IMR-90 (cell line): ENCODE results near the gene POMT2. TPM values are rescaled to one million over a fixed set of nuclear protein-coding genes. Genes with fewer than 3 reads are reported as not detected.

Experiments
- ATAC-seq: fragments of 200-7000 bp; cut with Tn5 transposase; 2 replicates; pipeline ENCODE4 v1.9.1; 2020; ENCODE audit warnings: low read depth, mild to moderate bottlenecking, moderate library complexity
- BruUV-seq: library from RNA; stranded (reverse); fragments of 400-500 nt; replicated peaks from 2 replicates; lab custom pipeline; 2021; lab: Mats Ljungman, UMichigan
- CTCF ChIA-PET: fragments of 300-600 bp; formaldehyde crosslinking; extraction: SDS; loops from one replicate; lab custom pipeline; 2021; ENCODE audit warnings: antibody characterized with exemption; lab: Yijun Ruan, JAX
- POLR2A ChIA-PET: fragments of 300-600 bp; sonication (Branson Sonifier 250); formaldehyde crosslinking; loops from one replicate; lab custom pipeline; 2022; ENCODE audit warnings: antibody characterized with exemption; ENCODE audit not compliant: unreplicated experiment; lab: Charles Lee
- DNase-seq: peaks from one replicate; pipeline ENCODE4 v3.0.0; 2013
- H2AFZ ChIP-seq: replicated peaks from 2 replicates; pipeline ENCODE3; 2013; ENCODE audit warnings: low read length, mild to moderate bottlenecking; ENCODE audit not compliant: poor library complexity
- H2AK5ac ChIP-seq: 2 replicates; pipeline ENCODE4 v1.6.1; 2013; ENCODE audit warnings: low read depth, low read length, inconsistent platforms
- H2AK9ac ChIP-seq: replicated peaks from 2 replicates; pipeline ENCODE3; 2013; ENCODE audit warnings: mild to moderate bottlenecking, low read depth, low read length, moderate library complexity; ENCODE audit not compliant: poor library complexity
- H2BK120ac ChIP-seq: 2 replicates; pipeline ENCODE4 v1.6.1; 2013; ENCODE audit warnings: low read depth, low read length, inconsistent platforms
- H2BK15ac ChIP-seq: 3 replicates; pipeline ENCODE4 v1.6.1; 2013; ENCODE audit warnings: low read depth, low read length, inconsistent platforms
- H2BK20ac ChIP-seq: 2 replicates; pipeline ENCODE4 v1.6.1; 2013; ENCODE audit warnings: low read depth, mild to moderate bottlenecking, inconsistent platforms, low read length, moderate library complexity
- H2BK5ac ChIP-seq: 2 replicates; pipeline ENCODE4 v1.6.1; 2013; ENCODE audit warnings: mild to moderate bottlenecking, low read depth, low read length, inconsistent platforms; ENCODE audit not compliant: poor library complexity, severe bottlenecking
- H3K14ac ChIP-seq: replicated peaks from 2 replicates; pipeline ENCODE4 v1.6.1; 2013; ENCODE audit warnings: low read depth, low read length, inconsistent platforms
- H3K18ac ChIP-seq: 2 replicates; pipeline ENCODE4 v1.6.1; 2013; ENCODE audit warnings: low read depth, low read length, control low read depth
- H3K23ac ChIP-seq: 2 replicates; pipeline ENCODE4 v1.6.1; 2013; ENCODE audit warnings: low read depth, low read length, inconsistent platforms
- H3K27ac ChIP-seq: 2 replicates; pipeline ENCODE4 v1.5.1; 2013; ENCODE audit warnings: mild to moderate bottlenecking, control low read depth, low read length; ENCODE audit not compliant: insufficient read depth
- H3K27me3 ChIP-seq: 2 replicates; pipeline ENCODE4 v1.6.1; 2013; ENCODE audit warnings: low read length; ENCODE audit not compliant: control insufficient read depth, insufficient read depth
- H3K36me3 ChIP-seq: 2 replicates; pipeline ENCODE4 v1.6.1; 2013; ENCODE audit warnings: low read length, mixed read lengths; ENCODE audit not compliant: control insufficient read depth, insufficient read depth
- H3K4ac ChIP-seq: 2 replicates; pipeline ENCODE4 v1.6.1; 2013; ENCODE audit warnings: low read depth, low read length, inconsistent platforms
- H3K4me1 ChIP-seq: 2 replicates; pipeline ENCODE4 v1.6.1; 2013; ENCODE audit warnings: low read length, mixed read lengths; ENCODE audit not compliant: control insufficient read depth, insufficient read depth
- H3K4me2 ChIP-seq: 2 replicates; pipeline ENCODE4 v1.6.1; 2013; ENCODE audit warnings: low read depth, mild to moderate bottlenecking, control low read depth, low read length, moderate library complexity
- H3K4me3 ChIP-seq: 2 replicates; pipeline ENCODE4 v1.5.1; 2013; ENCODE audit warnings: low read depth, mild to moderate bottlenecking, control low read depth, low read length, moderate library complexity; ENCODE audit not compliant: insufficient read depth
- H3K56ac ChIP-seq: 2 replicates; pipeline ENCODE4 v1.6.1; 2013; ENCODE audit warnings: low read length, inconsistent platforms; ENCODE audit not compliant: insufficient read depth; ENCODE audit errors: extremely low read depth
- H3K79me1 ChIP-seq, 2 experiments: 2 replicates each; pipeline ENCODE4 v1.6.1; 2013; ENCODE audit warnings: low read length in 2 of 2, inconsistent platforms in 1 of 2, low read depth in 1 of 2
- H3K9ac ChIP-seq: 2 replicates; pipeline ENCODE4 v1.6.1; 2013; ENCODE audit warnings: low read depth, low read length, control low read depth
- H3K9me1 ChIP-seq: 2 replicates; pipeline ENCODE4 v1.6.1; 2013; ENCODE audit warnings: low read length, inconsistent platforms; ENCODE audit not compliant: insufficient read depth
- H3K9me3 ChIP-seq: 2 replicates; pipeline ENCODE4 v1.6.1; 2013; ENCODE audit warnings: low read length; ENCODE audit not compliant: control insufficient read depth, insufficient read depth
- H4K20me1 ChIP-seq: 2 replicates; pipeline ENCODE4 v1.6.1; 2013; ENCODE audit warnings: low read length, inconsistent platforms; ENCODE audit not compliant: insufficient read depth
- H4K5ac ChIP-seq: 2 replicates; pipeline ENCODE4 v1.6.1; 2013; ENCODE audit warnings: mild to moderate bottlenecking, low read depth, low read length, control low read depth
- H4K8ac ChIP-seq, 2 experiments: 2 replicates each; pipeline ENCODE4 v1.6.1; 2013; ENCODE audit warnings: low read depth in 2 of 2, low read length in 2 of 2, control low read depth in 1 of 2, inconsistent platforms in 1 of 2
- H4K91ac ChIP-seq: 2 replicates; pipeline ENCODE4 v1.6.1; 2013; ENCODE audit warnings: low read depth, low read length, inconsistent platforms; ENCODE audit not compliant: insufficient read depth
- MAZ ChIP-seq: IDR thresholded peaks from 2 replicates; pipeline ENCODE4 v1.6.1; 2012; ENCODE audit warnings: low read depth, mild to moderate bottlenecking, low read length, improper control_type of control experiment, moderate library complexity, borderline replicate concordance
- WGBS, 2 experiments: methylation state at CpG; one replicate each; pipeline versions ENCODE4 v1.1.5 to v1.1.7; 2013; ENCODE audit warnings: missing lambda C conversion rate in 2 of 2; ENCODE audit not compliant: insufficient read length in 1 of 2; ENCODE audit errors: extremely low coverage in 2 of 2; 5-methylcytosine and 5-hydroxymethylcytosine counted together
- dilution Hi-C: fragments of 300-500 bp; cut with HindIII; formaldehyde crosslinking; loops from one replicate; pipeline ENCODE4 v1.14.3; 2018; ENCODE audit warnings: low sequenced_read_pairs; ENCODE audit not compliant: unreplicated experiment
- in situ Hi-C: fragments of 300-500 bp; cut with MboI; formaldehyde crosslinking; loops from 3 replicates; pipeline ENCODE4 v1.14.3; 2019; ENCODE audit warnings: low sequenced_read_pairs, inconsistent platforms, mixed read lengths
- intact Hi-C: fragments of 100-400 bp; cut with micrococcal nuclease; formaldehyde crosslinking; loops from 2 replicates; pipeline ENCODE4 v1.10.0; 2022
- polyA plus RNA-seq, 3 experiments: library from polyadenylated mRNA; depleted of rRNA; stranded (reverse); fragments of >200 nt; gene quantifications; 2 replicates each; pipeline ENCODE4 v1.2.3, GENCODE V29; 2012; ENCODE audit warnings: low replicate concordance in 1 of 3
- total RNA-seq: library from RNA; depleted of rRNA; stranded (reverse); fragments of >200 nt; gene quantifications from 2 replicates; pipeline ENCODE4 v1.2.3, GENCODE V29; 2012

POMT2 gene
- total and polyA plus RNA-seq, 2 of the 4 experiments (the other 2 are of a cell fraction) = 6.5 to 13.0 TPM

DNA sequence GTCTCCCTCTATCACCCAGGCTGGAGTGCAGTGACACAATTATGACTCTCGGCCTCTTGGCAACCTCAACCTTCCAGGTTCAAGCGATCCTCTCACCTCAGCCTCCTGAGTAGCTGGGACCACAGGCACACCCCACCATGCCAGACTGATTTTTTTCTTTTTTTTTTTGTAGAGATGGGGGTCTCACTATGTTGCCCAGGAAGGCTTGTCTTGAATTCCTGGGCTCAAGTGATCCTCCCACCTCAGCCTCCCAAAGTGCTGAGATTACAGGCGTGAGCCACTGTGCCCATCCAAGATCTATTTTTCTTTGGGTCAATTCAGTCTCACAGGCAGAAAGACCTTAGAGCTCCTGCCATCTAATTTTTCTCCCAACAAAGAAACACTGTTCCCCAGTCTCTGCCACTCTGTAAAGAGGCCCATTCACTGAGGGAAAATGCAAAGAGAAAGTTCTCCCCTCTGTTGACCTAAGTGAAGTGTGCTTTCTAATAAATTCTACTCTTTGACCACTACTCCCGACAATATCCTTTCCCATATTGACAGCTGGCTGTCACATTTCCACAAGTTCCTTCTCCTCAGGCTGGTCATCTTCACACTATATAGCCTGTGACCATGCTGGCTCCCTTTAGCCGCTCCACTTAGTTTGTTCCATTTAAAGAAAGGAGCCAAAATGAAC is 32.9 kb upstream of the POMT2 start:
- TF ChIP-seq MAZ = no peak
- H3K56ac ChIP-seq = no peak overlapping the region
- DNase-seq = no peak
- H3K4me1 ChIP-seq = no peaks in the 10 kb centered on the region
- no peak overlapping the region for H4K91ac ChIP-seq
- H3K79me1 ChIP-seq = no peaks in the 10 kb centered on the region; a peak in 1 of 4 replicates
- no peak overlapping the region for H3K4me2 ChIP-seq
- intact Hi-C loops = no loop called here
- no peak overlapping the region for H2BK15ac ChIP-seq
- no peak overlapping the region for H3K4me3 ChIP-seq
- H2AFZ ChIP-seq = no peak overlapping the region
- no peak for ATAC-seq
- no peak overlapping the region for H3K23ac ChIP-seq
- H4K8ac ChIP-seq = no peak overlapping the region
- ChIA-PET POLR2A (interaction anchor here (0.6 kb wide), 1 partner anchor 21 kb away, joined by 4 read pairs; no protein-coding TSS in a partner anchor), CTCF (no interaction called here)
- 90% methylated on average over 3 of the region's 5 CpGs; no CpG with 5 or more reads in 1 of the 2 experiments for WGBS, 2 experiments
- H2BK120ac ChIP-seq = no peak overlapping the region
- no TSS peak for BruUV-seq
- H2AK5ac ChIP-seq = no peak overlapping the region
- no peaks in the 10 kb centered on the region for H3K27me3 ChIP-seq
- in situ Hi-C loops = no loop called here
- H3K9ac ChIP-seq = no peak overlapping the region
- no peak overlapping the region for H3K14ac ChIP-seq
- H3K9me3 ChIP-seq = no peaks in the 10 kb centered on the region
- no peak overlapping the region for H2BK5ac ChIP-seq
- H3K9me1 ChIP-seq = no peaks in the 10 kb centered on the region
- H3K18ac ChIP-seq = no peak overlapping the region
- no peaks in the 10 kb centered on the region for H3K36me3 ChIP-seq
- H4K20me1 ChIP-seq = no peaks in the 10 kb centered on the region
- H3K27ac ChIP-seq = no peak overlapping the region
- H3K4ac ChIP-seq = no peak overlapping the region
- H2AK9ac ChIP-seq = no peak overlapping the region
- H4K5ac ChIP-seq = no peak overlapping the region
- H2BK20ac ChIP-seq = no peak overlapping the region
- dilution Hi-C loops = no loop called here
